GM23338 (cell line): ENCODE data around the gene PORCN.

Experiments
- CREB1 ChIP-seq: fragments of 250-450 bp; sonication (Bioruptor Pico); IDR thresholded peaks from 2 replicates; pipeline ENCODE4 v1.5.0; 2020; ENCODE audit warnings: low read depth, mild to moderate bottlenecking, moderate library complexity
- EZH2 ChIP-seq: fragments of 200-600 bp; sonication (generic); IDR thresholded peaks from one replicate; pipeline ENCODE4 v1.8.0; 2017; ENCODE audit warnings: antibody characterized with exemption, mild to moderate bottlenecking, low read depth; ENCODE audit not compliant: unreplicated experiment
- EZH2phosphoT487 ChIP-seq: fragments of 200-600 bp; sonication (generic); IDR thresholded peaks from one replicate; pipeline ENCODE4 v1.8.1; 2018; ENCODE audit warnings: antibody characterized with exemption; ENCODE audit not compliant: unreplicated experiment
- JUNB ChIP-seq: IDR thresholded peaks from one replicate; pipeline ENCODE4 v1.6.1; 2016; ENCODE audit warnings: antibody characterized with exemption; ENCODE audit not compliant: unreplicated experiment
- TF ChIP-seq, protein P1 (sequence below), 2 experiments: fragments of 200-600 bp in 1 of 2; sonication (generic) in 1 of 2; conservative IDR thresholded peaks; 2 replicates each; pipeline versions ENCODE4 v1.5.1 to v1.6.1; 2016 to 2017; ENCODE audit warnings: antibody characterized with exemption in 2 of 2, low read depth in 2 of 2, mild to moderate bottlenecking in 2 of 2, moderate library complexity in 1 of 2
- TF ChIP-seq, protein P2 (sequence below): IDR thresholded peaks from one replicate; pipeline ENCODE4 v1.6.1; 2018; ENCODE audit warnings: antibody characterized with exemption; ENCODE audit not compliant: unreplicated experiment

DNA sequence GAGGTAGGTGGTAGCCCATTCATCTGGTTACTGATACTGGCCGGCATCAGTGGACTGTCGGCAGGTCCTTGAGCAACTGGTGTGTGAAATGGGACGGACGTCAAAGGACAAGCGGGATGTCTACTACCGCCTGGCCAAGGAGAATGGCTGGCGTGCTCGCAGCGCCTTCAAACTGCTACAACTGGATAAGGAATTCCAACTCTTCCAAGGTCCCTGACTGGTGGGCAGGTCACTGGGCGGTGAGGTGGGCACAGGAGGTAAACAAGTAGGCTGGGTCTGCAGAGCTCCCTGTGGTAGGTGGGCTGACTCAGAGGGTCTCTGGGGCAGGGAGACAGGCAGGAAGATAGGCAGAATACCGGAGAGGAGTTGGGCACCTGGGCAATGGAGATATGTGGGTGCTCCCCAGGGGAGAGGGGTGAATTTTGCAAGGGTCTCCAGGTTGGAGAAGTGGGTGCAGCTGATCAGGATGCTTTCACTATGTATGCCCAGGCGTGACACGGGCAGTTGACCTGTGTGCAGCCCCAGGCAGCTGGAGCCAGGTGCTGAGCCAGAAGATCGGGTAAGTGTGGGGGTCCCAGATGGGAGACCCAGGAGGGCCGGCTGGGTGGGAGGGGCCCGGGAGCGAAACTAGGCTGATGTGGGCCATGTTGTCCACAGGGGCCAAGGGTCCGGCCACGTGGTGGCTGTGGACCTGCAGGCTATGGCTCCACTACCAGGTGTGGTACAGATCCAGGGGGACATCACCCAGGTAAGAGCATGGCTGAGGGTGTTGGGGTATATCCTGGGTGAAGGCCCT is 30.6 kb upstream of the PORCN start:
- TF ChIP-seq EZH2 = no peak
- TF ChIP-seq, protein P1, sequence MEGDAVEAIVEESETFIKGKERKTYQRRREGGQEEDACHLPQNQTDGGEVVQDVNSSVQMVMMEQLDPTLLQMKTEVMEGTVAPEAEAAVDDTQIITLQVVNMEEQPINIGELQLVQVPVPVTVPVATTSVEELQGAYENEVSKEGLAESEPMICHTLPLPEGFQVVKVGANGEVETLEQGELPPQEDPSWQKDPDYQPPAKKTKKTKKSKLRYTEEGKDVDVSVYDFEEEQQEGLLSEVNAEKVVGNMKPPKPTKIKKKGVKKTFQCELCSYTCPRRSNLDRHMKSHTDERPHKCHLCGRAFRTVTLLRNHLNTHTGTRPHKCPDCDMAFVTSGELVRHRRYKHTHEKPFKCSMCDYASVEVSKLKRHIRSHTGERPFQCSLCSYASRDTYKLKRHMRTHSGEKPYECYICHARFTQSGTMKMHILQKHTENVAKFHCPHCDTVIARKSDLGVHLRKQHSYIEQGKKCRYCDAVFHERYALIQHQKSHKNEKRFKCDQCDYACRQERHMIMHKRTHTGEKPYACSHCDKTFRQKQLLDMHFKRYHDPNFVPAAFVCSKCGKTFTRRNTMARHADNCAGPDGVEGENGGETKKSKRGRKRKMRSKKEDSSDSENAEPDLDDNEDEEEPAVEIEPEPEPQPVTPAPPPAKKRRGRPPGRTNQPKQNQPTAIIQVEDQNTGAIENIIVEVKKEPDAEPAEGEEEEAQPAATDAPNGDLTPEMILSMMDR (conservative IDR thresholded peaks at IDR 0.05; ENCODE audit: low read depth in 2 of 2) = no peak
- TF ChIP-seq EZH2phosphoT487 = no peak
- TF ChIP-seq, protein P2, sequence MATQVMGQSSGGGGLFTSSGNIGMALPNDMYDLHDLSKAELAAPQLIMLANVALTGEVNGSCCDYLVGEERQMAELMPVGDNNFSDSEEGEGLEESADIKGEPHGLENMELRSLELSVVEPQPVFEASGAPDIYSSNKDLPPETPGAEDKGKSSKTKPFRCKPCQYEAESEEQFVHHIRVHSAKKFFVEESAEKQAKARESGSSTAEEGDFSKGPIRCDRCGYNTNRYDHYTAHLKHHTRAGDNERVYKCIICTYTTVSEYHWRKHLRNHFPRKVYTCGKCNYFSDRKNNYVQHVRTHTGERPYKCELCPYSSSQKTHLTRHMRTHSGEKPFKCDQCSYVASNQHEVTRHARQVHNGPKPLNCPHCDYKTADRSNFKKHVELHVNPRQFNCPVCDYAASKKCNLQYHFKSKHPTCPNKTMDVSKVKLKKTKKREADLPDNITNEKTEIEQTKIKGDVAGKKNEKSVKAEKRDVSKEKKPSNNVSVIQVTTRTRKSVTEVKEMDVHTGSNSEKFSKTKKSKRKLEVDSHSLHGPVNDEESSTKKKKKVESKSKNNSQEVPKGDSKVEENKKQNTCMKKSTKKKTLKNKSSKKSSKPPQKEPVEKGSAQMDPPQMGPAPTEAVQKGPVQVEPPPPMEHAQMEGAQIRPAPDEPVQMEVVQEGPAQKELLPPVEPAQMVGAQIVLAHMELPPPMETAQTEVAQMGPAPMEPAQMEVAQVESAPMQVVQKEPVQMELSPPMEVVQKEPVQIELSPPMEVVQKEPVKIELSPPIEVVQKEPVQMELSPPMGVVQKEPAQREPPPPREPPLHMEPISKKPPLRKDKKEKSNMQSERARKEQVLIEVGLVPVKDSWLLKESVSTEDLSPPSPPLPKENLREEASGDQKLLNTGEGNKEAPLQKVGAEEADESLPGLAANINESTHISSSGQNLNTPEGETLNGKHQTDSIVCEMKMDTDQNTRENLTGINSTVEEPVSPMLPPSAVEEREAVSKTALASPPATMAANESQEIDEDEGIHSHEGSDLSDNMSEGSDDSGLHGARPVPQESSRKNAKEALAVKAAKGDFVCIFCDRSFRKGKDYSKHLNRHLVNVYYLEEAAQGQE = no peak
- no peak for TF ChIP-seq CREB1 (CRISPR knock-in tag)
- TF ChIP-seq JUNB = no peak
